GM19372 (cell line): ENCODE data around the gene SLC39A3.

ENCODE experiments used
- ATAC-seq: cut with Tn5 transposase; IDR thresholded peaks from one replicate; pipeline ENCODE4 v1.9.1; 2021; ENCODE audit warnings: mild to moderate bottlenecking, low read depth, moderate library complexity; ENCODE audit not compliant: unreplicated experiment

The SLC39A3 gene

DNA sequence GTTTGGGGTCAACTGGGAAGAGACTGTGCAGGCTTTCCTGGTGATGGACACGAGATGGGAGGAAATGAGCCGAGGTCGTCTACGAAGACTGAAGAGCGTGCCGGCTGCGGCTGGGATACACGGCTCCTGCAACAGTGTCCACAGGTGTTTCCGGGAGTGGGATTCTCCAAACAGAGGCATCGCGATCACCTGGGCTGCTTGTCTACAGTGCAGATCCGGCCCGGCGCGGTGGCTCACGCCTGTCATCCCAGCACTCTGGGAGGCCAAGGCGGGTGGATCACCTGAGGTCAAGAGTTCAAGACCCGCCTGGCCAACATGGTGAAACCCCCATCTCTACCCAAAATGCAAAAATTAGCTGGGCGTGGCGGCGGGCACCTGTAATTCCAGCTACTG is 11.6 kb upstream of the SLC39A3 start:
- no peak for ATAC-seq

DNA sequence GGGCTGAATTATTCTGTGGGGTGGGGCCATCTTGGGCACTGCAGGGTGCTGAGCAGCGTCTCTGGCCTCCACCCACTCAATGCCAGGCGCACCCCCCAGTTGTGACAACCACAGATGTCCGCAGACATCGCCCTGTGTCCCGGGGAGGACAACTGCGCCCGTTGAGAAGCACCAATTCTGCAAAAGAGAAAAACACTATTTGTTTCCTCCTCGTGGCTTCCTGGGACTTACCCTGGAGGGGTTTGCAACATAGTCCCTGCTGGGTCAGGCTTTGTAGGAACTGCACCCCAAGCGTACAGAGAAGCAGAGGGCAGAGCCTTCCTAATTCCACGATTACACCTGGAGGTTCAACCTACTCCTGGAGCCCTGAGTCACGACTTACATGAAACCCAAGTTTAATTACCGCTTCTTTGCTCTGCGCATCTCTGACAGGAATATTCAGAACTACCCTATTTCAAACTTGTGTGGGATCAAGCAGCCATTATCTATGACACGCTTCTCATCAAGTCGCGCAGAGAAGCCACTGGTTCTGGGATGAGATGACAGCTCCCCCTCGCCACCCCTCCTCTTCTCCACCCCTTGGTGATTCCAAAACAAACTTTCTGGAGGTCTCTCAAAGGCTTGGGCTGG is 11.1 kb upstream of the SLC39A3 start:
- no peak for ATAC-seq

DNA sequence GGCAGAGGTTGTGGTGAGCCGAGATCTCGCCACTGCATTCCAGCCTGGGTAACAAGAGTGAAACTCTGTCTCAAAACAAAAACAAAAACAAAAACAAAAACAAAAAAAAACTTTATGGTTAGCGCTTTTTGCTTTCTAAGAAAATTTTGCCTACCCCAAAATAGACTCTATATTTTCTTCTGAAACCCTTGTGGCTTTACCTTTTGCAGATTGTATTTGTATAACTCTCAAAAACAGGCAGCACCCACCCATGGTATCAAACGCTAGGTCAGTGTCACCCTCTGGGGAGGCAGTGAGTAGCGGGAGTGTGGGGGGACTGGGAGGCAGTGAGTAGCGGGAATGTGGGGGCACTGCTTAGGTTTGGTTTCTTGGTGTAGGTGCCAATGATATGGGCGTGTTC is 7.5 kb upstream of the SLC39A3 start:
- ATAC-seq, result no peak

DNA sequence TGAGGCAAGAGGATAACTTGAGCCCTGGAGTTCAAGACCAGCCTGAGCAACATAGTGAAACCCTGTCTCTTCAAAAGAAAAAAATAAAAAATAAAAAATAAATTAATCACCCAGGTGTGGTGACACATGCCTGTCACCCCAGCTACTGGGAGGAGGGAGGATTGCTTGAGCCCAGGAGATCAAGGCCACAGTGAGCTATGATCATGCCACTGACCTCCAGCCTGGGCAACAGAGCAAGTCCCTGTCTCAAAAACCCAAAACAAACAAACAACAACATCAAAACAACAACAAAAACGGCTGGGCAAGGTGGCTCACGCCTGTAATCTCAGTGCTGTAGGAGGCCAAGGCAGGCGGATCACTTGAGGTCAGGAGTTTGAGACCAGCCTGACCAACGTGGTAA is 4.3 kb upstream of the SLC39A3 start:
- ATAC-seq, result no peak

DNA sequence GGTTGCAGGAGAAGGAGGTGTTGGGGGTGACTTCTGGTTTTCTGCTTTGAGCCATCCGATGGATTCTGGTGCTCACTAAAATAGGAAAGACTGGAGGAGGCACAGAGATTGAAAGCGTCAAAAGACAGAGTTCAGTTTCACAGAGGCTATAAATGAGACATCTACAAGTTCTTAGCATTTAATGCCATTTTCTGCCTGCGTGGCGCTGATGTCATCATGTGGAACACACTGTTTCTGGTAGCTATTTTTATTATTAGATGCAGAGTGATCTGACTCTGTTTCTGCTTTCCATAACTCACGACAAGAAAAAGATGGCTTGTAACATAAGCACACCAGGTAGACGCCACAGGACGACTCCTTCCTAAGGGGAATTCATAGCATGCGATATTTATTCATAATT is 3.3 kb upstream of the SLC39A3 start:
- ATAC-seq, result no peak

DNA sequence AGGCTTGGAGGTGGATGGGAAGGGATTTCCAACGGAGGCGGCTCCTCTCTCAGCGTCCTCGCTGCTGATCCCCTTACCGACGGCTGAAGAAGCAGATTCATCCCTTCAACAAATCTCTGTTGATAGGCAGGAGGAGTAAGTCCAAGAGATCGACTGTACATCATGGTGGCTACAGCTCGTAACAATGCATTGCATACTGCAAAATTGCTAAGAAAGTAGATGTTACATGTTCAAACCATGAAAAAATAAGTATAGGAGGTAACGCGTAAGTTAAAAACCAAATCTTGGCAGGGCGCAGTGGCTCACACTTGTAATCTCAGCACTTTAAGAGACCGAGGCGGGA is 468 bp upstream of the SLC39A3 start:
- no peak for ATAC-seq

DNA sequence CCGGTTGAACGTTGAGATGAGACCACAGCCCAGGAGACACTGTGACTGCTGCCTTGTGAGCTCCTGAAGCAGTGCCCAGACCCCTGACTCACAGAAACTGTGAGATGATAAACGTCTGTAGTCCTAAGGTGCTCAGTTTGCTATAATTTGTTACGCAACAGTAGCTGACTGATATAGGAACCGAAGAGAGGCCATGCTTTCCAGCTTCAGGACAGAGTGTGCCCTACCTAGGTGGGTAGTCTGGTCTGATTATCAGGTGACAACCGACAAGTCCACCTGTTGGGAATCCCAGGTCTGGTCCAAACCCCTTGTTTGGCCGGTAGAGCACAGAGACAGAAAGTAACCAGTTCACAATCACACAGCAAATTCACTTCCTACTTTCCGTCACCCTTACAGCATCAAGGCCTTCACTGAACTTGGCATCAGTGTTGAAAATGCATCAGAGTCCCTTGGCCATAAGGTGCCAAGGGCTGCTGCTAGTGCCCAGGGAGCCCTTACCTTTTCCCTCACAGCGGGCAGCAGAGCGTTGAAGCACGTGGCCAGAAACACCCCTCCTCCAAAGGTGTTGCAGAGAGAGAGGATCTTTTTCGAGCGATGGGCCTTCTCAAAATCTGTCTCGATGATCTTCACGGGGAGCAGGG is 3.1 kb downstream of the SLC39A3 start:
- no peak for ATAC-seq

DNA sequence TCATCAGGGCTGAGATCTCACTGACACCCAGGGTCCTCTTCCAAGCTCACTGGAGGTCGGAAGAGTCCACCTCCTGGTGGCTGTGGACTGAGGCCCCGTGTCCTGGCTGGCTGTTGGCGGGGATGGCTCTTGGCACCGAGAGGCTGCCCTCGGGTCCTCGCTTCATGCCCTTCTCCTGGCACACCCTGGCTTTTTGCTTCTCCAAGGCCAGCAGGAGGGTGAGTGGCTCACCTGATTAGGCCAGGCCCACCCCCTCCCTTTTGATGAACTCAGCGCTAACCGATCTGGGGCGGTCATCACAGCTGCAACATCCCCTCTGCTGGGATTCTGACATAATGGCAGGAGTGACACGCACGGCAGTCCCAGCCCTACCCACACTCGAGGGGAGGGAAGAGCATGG is 4.4 kb downstream of the SLC39A3 start:
- no peak for ATAC-seq

DNA sequence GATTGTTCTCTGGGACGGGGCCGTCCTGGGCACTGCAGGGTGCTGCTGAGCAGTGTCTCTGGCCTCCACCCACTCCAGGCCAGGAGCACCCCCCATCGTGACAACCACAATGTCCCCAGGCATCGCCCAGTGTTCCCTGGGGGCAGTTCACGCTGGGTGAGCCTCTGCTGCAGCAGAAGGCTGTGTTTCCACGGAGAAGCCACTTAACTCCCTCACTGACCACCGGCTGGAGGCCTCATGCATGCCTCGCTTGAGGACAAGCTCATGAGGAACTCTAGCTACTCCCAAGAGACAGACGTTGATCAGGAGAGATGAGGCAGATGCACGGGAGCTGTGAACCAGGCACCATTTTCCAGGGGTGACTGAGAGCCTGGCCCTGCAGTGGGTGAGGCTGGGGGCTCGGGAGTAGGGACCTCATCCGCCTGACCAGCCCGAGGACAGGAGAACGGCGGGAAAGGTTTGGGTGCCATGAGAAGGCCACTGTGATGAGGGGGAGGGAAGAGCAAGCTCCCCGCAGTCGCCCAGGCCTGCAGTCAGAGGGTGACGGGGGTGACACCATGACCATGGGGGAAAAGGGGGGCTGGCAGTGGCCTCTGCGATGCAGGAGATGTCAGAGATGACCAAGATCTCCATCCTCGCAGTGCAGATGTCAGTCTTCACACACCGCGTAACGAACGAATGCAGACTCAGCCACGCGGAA is 5.1 kb downstream of the SLC39A3 start:
- no peak for ATAC-seq

DNA sequence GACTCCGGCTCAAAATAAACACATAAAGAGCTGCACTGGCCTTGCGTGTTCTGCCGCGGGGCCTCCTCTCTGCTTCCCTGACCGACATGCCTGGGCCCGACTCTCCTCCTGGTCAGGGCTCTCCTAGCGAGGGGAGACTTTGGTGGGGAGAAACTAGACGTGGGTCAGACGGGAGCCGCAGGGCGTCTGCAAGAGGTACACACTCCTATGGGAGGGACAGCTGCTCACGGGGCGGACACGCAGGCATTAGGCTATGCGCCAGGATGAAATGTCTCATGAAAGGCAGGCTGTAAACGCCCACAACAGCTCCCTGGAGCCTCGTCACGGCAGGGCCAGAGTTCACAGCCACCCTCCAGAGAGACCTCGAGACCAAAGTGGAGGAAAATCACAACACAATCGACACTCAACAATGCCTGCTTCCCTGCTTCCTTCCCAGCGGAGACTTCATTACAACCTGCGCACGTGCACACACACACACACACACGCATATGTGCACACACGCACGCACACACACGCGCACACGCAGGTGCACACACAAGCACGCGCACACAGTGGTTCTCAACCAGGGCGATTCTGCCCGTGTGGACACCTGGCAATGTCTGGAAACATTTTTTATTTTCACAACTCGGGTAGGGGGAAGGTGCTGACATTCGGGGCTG is 5.8 kb downstream of the SLC39A3 start:
- ATAC-seq, result no peak

DNA sequence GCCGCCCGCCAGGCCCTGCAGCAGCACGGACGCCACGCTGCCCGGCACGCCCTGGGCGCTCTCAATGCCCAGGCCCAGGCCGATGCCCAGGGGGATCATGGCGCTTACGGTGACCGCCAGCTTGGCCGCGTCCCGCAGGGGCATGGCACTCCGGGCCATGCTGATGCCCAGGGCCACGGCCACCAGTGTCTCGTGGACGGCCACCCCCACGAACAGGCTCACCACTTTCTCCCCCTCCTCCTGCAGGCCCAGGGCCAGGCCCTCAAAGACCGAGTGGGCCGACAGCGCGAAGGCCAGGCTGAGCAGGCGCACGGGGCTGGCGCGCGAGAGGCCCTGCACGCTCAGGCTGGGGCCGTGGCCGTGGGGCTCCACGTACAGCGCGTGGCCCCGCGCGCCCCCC is 6.9 kb downstream of the SLC39A3 start:
- no peak for ATAC-seq

DNA sequence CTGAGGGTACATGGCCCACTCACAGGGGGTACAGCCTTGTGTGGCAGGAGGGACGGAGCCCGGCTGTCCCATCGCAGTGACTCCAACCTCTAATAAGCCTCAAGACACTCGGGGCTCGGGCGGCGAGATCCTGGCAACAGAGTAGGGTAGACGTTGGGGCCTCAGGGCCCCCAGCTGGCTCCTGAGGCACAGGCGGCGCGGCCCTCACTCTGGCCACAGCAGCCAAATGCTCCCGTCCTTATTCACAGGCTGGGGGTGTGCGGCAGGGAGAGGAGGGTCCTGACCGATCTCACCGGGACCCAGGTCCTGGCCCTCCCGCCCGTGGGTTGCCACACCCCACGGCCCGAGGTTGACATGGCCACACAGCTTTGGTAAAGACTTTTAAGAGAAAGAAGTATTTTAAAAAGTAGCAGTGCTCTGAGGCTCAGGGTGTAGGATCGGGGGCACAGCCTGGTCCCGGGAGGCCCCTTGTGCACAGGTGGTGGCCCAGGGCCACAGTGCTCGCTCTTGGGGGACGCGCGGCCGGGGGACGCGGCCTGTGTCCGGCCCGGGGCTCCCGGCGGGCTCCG is 7.6 kb downstream of the SLC39A3 start:
- ATAC-seq, result no peak

DNA sequence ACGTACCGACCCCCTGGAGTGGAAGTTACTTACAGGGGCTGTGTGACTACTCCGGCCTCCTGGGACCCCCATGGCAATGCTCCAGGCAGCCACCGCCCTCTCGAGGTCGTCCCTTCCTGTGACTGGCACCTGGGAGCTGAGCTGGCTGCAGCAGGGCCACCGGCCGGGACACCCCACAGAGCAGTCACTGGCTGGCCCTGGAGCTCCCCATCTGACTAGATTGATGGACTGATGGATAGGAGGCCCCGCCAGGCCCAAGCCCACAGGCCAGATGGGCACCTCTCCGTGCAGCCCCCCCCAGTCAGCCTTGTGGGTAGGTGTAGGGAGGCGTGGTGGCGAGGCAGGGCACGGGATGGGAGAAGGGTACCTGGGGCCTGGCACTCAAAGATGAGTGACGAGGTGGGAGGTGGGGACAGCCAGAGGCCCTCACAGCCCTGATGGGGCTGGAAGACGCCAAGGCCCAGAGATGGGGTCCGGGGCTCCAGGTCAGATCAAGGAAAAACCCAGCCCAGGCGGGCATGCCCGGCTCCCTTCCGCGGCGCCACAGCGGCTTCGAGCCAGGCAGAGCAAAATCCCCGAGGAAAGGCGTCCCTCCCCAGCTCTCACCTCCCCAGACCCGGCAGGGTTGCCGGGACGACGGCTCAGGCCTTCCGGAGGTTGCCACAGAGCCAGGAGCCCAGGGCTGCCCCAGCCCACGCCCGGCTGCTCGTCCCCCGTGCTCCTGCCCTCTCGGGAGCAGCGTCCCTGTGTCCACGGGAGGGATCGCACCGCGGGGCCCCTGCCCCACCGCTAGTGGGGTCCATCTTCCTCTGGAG is 8.4 kb downstream of the SLC39A3 start:
- no peak for ATAC-seq

DNA sequence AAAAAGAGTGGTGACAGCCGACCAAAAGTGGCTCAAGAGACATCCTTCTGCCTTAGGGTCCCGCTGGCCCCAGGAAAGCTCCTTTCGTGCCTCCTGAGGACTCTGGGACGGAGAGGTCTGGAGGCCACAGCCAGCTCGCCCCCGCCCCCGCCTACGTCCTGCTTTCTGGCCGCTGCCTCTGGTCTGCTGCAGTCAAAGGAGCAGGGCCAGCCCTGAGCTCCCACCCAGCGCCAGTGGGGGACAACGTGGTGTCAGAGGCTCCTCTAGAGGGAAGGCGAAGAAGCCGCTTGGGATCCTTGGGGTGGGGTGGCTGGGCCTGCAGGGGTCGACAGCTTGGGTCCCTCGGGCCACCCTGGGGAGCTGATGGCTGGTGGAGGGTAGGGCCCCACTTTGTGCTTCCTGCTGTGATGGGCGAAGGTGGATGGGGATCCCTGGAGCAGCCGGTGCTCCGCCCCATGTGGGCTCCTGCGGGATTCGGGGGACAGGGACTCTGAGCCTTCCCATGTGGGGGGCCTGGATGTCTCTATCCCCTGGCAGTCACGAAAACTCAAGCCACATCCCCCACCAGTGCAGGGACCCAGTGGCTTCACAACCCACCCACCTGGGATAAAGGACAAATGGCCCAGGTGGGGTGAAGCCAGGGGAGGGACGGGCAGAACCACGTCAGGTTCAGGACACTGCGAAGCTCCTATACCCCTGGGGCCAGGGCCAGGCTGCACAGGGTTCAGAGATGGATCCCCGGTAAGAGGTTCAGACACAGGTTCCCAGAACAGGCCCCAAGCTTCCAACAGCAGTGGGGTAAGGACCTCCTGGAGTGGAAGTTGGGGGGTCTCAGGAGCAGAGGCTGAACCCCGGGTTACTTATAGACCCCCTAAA is 9.6 kb downstream of the SLC39A3 start:
- ATAC-seq, result no peak

DNA sequence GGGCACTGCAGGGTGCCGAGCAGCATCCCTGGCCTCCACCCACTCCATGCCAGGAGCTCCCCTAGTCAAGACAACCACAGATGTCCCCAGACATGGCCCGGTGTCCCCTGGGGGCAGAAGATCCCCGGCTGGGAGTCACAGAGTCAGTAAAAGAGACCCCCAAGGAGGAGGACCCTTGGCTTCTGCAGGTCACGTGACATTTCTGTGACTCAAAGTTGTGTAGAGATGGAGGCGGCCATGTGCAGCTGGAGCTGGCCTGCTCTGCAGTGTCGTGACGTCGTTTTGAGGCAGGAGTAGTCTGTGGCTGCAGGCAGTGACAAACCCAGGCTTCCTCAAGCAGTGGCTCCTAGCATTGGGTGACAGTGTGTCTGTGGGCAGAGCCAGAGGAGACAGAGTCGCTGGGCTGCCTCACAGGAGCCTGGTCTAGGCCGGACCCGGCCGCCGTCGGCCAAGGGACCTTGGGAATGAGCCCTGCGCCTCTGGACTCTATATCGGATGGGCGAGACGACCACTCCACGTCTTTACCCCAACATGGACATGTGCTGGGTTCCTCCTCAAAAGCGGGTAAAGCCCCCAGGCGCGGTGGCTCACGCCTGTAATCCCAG is 10.9 kb downstream of the SLC39A3 start:
- no peak for ATAC-seq

DNA sequence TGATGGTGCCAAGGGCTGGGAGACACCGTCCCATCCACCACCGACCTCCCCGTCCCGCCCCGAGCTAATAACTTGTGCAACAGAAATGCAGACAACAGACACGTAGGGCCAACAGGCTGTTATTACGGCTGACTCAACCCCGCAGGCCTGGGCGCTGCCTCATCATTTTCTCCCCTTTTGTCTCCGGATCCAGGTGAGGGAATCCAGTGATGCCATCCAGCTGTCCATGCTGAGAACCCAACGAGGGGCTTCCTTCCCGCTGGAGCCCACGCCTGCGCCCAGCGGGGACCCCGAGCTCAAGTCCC is 12.2 kb downstream of the SLC39A3 start:
- ATAC-seq, result no peak

DNA sequence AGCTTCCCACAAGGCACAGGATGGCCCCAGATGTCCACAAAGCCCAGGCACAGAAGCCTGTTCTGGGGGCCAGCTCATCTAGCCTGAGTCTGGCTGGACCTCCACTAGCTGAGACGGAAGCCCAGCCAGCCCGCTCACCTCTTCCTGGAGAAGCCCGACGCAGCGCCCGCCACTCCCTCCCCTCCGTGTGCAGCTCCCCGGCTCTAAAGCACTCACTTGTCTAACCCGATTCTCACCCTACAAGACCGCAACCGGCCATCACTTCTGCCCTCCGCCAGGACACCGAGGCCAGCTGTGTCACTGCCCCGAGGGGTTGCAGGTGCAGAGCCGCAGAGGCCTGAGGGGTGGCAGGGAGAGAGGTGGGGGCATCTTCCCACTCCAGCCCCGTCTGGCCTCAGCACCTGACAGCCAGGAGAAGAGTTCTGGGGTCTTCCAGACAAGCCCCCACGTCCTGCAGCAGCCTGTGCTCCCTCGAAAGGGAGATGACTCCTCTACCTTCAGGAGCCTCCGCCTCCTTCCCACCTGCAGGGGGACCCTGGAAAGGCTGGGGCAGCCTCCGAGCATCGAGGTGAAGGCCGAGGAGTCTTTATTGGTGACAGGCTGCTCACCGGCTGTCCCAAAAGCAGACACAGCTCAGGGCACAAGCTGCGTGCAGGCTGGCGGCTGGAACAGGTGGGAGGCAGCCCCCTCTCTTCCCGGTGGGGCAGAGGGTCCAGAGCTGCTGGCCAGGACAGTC is 12.7 kb downstream of the SLC39A3 start:
- no peak for ATAC-seq

DNA sequence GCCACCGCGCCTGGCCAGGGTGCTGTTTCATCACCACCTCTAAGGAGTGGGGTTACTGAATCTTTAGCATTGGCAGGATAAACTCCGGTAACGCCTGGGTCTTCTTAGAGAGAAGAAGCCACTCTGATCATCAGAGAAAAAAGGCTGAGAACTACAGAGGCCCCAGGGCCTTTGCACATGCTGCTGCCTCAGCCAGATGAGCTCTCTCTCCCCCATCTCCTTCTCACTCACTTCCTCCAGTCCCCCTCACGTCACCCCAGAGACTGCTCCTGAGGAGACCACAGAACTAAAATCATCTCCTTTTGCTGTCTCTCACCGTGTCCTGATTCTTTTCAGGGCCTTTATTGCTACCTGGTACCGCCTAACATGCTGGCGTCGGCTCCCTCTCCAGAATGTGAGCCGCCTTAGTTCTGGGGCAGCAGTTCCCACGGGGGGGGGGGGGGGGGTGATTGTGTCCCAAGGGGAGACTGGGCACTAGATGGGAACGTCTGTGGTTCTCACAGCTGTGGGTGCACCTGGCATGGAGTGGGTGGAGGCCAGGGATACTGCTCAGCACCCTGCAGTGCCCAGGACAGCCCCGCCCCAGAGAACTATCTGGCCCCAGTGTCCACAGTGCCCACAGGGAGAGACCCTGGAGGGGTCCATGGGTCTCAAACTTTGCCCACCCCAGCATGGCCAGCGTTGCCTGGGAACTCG is 13.5 kb downstream of the SLC39A3 start:
- ATAC-seq, result no peak
